Colonic mucosa (tissue), 4 donors: ENCODE results near the gene GRAMD1C. TPM values are rescaled to one million over a fixed set of nuclear protein-coding genes. Genes with fewer than 3 reads are reported as not detected.

Experiments
- DNase-seq: peaks from one replicate; pipeline ENCODE4 v3.0.0-alpha.2; 2020
- H3K27ac ChIP-seq: fragments of 200-600 bp; one replicate; pipeline ENCODE4 v1.8.0; 2021
- H3K27me3 ChIP-seq: fragments of 200-600 bp; one replicate; pipeline ENCODE4 v1.8.0; 2021
- H3K36me3 ChIP-seq: fragments of 200-600 bp; one replicate; pipeline ENCODE4 v1.8.0; 2021
- H3K4me1 ChIP-seq: fragments of 200-600 bp; one replicate; pipeline ENCODE4 v1.8.0; 2021; ENCODE audit warnings: mild to moderate bottlenecking
- H3K4me3 ChIP-seq: fragments of 200-600 bp; one replicate; pipeline ENCODE4 v1.8.0; 2021
- H3K9ac ChIP-seq, 2 donors: one replicate each; pipeline ENCODE4 v1.7.0; 2013; ENCODE audit warnings: control low read depth in 2 of 2, low read depth in 2 of 2, low read length in 2 of 2
- H3K9me3 ChIP-seq: fragments of 200-600 bp; one replicate; pipeline ENCODE4 v1.8.0; 2021
- CTCF ChIP-seq: fragments of 200-600 bp; IDR thresholded peaks from one replicate; pipeline ENCODE4 v1.8.0; 2022; ENCODE audit warnings: antibody characterized with exemption, mild to moderate bottlenecking
- intact Hi-C: fragments of 100-400 bp; cut with DNase I; formaldehyde crosslinking; loops from one replicate; pipeline ENCODE4 v1.14.1; 2022
- total RNA-seq, 2 donors: library from RNA; stranded (reverse); fragmentation: NEBNext Ultra II Directional in 1 of 2; extraction: Animal tissue kit (Norgen Biotek cat#: 25700) in 1 of 2; gene quantifications; one replicate each; pipeline ENCODE4 v1.2.1, GENCODE V29; 2021
- donor health status: healthy.
- donor health status: DM: no; HTN: no; CAD: no.
- donor health status: DM: no; HTN: no; CAD: no.

GRAMD1C gene
- total RNA-seq, 2 donors from 2014 or later = 4.1 to 10.2 TPM

GRCh38 chr3:113890256-113890900 is 51.8 kb downstream of the GRAMD1C start:
- no peak overlapping the region for H3K9ac ChIP-seq
- no peaks in the 10 kb centered on the region for H3K27me3 ChIP-seq
- no peak for TF ChIP-seq CTCF
- H3K4me3 ChIP-seq = no peak overlapping the region
- no peaks in the 10 kb centered on the region for H3K36me3 ChIP-seq
- H3K4me1 ChIP-seq = no peaks in the 10 kb centered on the region
- H3K9me3 ChIP-seq = no peaks in the 10 kb centered on the region
- no peak overlapping the region for H3K27ac ChIP-seq
- intact Hi-C loops = no loop called here
- peak; percentile 28 for DNase-seq

GRCh38 chr3:113894927-113895326 is 56.3 kb downstream of the GRAMD1C start:
- Histone ChIP-seq H3K4me3 (no peak overlapping the region), H3K27me3 (no peaks in the 10 kb centered on the region), H3K9me3 (no peaks in the 10 kb centered on the region), H3K36me3 (no peaks in the 10 kb centered on the region), H3K4me1 (no peaks in the 10 kb centered on the region), H3K9ac (no peak overlapping the region), H3K27ac (no peak overlapping the region)
- intact Hi-C loops = no loop called here
- TF ChIP-seq CTCF = no peak
- no peak for DNase-seq

GRCh38 chr3:113895964-113896363 is 57.4 kb downstream of the GRAMD1C start:
- H3K36me3 ChIP-seq = no peaks in the 10 kb centered on the region
- H3K27ac ChIP-seq = no peak overlapping the region
- H3K9me3 ChIP-seq = no peaks in the 10 kb centered on the region
- no peaks in the 10 kb centered on the region for H3K27me3 ChIP-seq
- intact Hi-C loops = no loop called here
- H3K4me3 ChIP-seq = no peak overlapping the region
- no peak overlapping the region for H3K9ac ChIP-seq
- DNase-seq = no peak
- no peaks in the 10 kb centered on the region for H3K4me1 ChIP-seq
- no peak for TF ChIP-seq CTCF

GRCh38 chr3:113896930-113897329 is 58.3 kb downstream of the GRAMD1C start:
- H3K27ac ChIP-seq = no peak overlapping the region
- DNase-seq = no peak

GRCh38 chr3:113897373-113897777 is 58.8 kb downstream of the GRAMD1C start:
- Histone ChIP-seq H3K9ac (peak overlapping the region in 1 of 2 donors; percentile 19), H3K27ac (peak overlapping the region; percentile 63), H3K4me3 (peak overlapping the region; percentile 19), H3K4me1 (no peaks in the 10 kb centered on the region), H3K36me3 (no peaks in the 10 kb centered on the region), H3K27me3 (no peaks in the 10 kb centered on the region), H3K9me3 (no peaks in the 10 kb centered on the region)
- intact Hi-C loops = no loop called here
- no peak for TF ChIP-seq CTCF
- DNase-seq = peak; percentile 40

More at GRCh38 chr3:113896930-113897329, 58.3 kb downstream of the GRAMD1C start:
- Histone ChIP-seq H3K9ac (no peak overlapping the region), H3K27me3 (no peaks in the 10 kb centered on the region), H3K4me1 (no peaks in the 10 kb centered on the region), H3K9me3 (no peaks in the 10 kb centered on the region), H3K36me3 (no peaks in the 10 kb centered on the region), H3K4me3 (peak overlapping the region; percentile 19)
- intact Hi-C loops = no loop called here
- TF ChIP-seq CTCF = no peak
